NB4 (cell line): ENCODE measurements around the gene FSTL4.

Source experiments
- CTCF ChIP-seq: IDR thresholded peaks from one replicate; pipeline ENCODE4 v1.5.1; 2012; ENCODE audit warnings: low read depth, low read length
- MYC ChIP-seq: IDR thresholded peaks from 2 replicates; pipeline ENCODE4 v1.6.1; 2011; ENCODE audit warnings: low read depth, low read length
- POLR2A ChIP-seq: IDR thresholded peaks from 2 replicates; pipeline ENCODE4 v1.6.1; 2011; ENCODE audit warnings: mild to moderate bottlenecking; ENCODE audit not compliant: insufficient read length; ENCODE audit errors: extremely low read depth
- TF ChIP-seq, protein P1 (sequence below): IDR thresholded peaks from 2 replicates; pipeline ENCODE4 v1.6.1; 2011; ENCODE audit warnings: low read depth, low read length

GRCh38 chr5:133163839-133164238, 448.5 kb downstream of the FSTL4 start:
- TF ChIP-seq CTCF (no peak), POLR2A (no peak), MYC (no peak)
- TF ChIP-seq, protein P1, sequence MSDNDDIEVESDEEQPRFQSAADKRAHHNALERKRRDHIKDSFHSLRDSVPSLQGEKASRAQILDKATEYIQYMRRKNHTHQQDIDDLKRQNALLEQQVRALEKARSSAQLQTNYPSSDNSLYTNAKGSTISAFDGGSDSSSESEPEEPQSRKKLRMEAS: no peak
